IPS-NIHi11 (cell line): ENCODE results near the gene C9orf43.
A peak's percentile ranks its signal among the peaks of the same experiment; 100 is the strongest.
"Not testable (repeated sequence)": the region's sequence is repeated elsewhere in the genome, so short reads cannot be mapped to it uniquely, and the experiment has no call there.

Source experiments
- DNase-seq: peaks from one replicate; pipeline ENCODE4 v3.0.0; 2012; ENCODE audit warnings: mixed read lengths, low spot score

C9orf43 gene

DNA sequence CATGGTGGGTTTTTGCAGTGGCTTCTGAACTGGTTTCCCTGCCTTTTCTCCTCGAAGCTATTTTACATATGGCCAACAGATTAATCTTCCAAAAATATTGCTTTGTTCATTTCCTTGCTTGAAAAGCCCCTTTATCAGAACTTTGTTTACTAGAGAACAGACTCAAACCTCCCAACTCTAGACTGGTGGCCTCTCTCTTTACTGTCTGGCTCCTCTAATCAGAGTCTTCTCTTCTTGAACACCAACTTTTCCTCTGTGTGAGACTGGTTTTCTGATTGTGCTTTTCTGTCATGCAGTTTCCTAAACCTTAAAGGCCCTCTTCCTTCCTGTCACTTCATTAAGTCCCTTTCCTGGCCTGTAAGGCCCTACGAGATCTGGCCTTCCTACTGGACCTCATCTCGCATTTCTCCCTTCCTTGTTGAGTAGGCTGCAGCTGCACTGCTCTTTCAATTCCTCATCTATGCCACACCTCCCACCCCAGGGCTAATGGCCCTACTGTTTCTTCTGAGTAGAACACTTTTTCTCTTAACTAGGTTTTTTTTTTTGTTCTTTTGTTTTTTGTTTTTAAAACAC, 5.7 kb downstream of the C9orf43 start:
- DNase-seq: no peak

DNA sequence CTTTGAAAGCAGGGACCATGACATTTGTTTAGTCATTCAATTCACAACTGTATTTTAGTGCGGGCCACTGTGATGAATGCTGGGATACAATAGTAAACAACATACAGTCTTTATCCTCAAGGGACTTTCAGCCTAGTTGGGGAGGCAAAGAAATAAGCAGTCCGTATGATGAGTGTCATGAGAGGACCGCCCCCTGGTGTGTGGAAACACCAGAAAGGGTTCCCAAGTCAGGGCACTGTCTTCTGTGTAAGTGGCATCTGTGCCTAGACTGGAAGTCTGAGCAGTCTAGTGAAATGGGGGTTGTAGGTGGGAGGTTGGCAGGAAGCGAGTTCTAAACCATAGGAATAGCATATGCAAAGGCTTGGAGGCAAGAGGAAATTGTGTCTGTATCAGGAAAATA, 6.8 kb downstream of the C9orf43 start:
- DNase-seq: no peak

GRCh38 chr9:113421726-113422125, 11.2 kb downstream of the C9orf43 start:
- no peak for DNase-seq

- DNase-seq: peak; percentile 11
Measured at GRCh38 chr9:113425072-113425471, 14.5 kb downstream of the C9orf43 start.

DNA sequence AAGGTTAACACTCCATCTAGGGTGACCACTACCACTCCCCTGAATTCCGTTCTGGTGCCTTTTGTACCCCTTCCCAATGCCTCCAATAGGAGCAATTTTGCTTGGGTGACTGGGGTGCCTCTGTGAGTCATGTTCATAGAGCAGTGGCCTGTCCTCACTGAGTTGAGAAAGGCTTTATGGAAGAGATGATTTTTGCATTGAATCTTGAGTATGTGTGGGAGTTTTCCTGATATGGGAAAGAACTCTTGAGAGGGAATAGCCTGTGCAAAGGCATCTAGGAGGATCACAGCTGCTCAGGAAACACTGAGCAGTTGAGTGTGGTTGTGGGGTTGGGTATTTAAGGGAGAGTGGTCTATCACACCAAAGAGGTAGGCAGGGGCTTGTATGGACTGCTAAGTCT, 16.2 kb downstream of the C9orf43 start:
- DNase-seq: no peak

DNA sequence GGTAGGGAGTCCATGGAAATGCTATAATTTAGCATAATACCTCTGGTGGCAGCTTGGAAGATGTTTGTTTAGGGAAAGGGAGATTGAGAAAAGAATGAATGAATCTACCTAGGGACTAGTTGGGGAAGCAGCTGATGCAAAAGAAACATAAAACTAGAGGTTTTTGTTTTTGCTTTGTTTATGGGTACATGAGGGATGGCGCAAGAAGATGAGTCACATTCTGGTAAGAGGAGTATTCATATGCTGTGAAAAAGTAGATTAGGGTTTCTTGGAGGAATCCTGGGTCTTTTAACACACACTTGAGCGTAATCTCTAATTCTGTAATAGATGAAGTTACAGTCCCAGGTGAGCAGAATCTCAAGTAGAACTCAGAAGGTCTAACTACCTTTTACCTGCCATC, 17.1 kb downstream of the C9orf43 start:
- no peak for DNase-seq

GRCh38 chr9:113428062-113428615, 17.6 kb downstream of the C9orf43 start:
- DNase-seq: no peak

DNA sequence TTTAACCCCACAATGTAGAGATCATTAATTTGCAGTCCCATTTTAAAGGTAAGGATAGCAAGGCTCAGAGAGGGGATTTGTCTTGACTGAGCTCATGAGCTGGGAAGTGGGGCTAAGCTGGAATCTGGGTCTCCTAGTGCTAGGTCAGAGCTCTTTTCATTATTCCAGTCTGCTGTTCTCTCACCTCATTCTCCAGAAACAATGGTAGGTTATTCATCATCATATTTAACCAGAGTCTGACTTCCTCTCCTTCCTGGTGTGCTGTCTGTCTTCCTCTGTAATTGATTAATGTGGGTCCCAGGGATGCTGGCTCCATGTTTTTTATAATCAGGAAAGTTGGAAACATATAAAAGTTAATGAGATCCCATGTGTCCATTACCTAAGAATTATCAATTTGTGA, 20.6 kb downstream of the C9orf43 start:
- DNase-seq: no peak

GRCh38 chr9:113436728-113437515, 26.4 kb downstream of the C9orf43 start:
- no peak for DNase-seq

DNA sequence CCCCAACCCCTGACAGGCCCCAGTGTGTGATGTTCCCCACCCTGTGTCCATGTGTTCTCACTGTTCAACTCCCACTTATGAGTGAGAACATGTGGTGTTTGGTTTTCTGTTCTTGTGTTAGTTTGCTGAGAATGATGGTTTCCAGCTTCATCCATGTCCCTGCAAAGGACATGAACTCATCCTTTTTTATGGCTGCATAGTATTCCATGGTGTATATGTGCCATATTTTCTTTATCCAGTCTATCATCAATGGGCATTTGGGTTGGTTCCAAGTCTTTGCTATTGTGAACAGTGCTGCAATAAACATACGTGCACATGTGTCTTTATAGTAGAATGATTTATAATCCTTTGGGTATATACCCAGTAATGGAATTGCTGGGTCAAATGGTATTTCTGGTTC, 27.2 kb downstream of the C9orf43 start:
- not testable (repeated sequence) for DNase-seq

GRCh38 chr9:113444736-113445135, 34.2 kb downstream of the C9orf43 start:
- DNase-seq: no peak

GRCh38 chr9:113446323-113446740, 35.8 kb downstream of the C9orf43 start:
- DNase-seq: peak; percentile 65

DNA sequence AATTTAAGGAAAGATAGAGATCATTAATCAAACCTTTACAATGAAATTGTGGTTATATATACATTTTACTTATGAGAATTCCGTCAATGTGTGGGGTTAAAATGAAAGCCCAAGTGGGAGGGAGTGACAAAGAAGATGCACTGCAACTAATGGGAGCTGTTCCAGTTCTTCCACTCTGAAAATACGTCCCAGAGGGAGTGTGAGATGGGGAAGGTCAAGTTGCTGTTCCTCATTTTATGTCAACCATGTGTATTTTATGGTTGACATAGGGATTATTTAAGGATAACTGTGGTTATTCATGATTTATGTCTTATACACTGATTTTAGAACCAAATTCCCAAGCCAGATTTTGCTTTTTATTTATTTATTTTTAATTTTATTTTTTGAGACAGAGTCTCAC, 38.8 kb downstream of the C9orf43 start:
- DNase-seq: peak; percentile 1

DNA sequence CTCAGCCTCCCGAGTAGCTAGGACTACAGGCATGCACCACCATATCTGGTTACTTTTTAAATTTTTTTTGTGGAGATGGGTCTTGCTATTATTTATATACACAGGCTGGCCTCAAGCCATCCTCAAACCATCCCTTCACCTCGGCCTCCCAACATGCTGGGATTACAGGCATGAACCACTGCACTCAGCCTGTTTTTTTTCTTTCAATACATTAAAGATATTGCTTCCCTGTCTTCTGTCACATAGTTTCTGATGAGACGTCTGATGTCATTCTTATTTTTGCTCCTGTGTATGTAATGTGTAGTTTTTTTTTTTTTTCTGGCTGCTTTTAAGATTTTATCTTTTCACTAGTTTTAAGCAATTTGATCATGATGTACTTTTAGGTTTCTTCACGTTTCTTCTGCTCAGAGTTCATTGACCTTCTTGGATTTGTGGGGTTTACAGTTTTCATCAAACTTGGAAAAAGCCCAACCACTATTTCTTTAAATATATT, 41.6 kb downstream of the C9orf43 start:
- DNase-seq: no peak

DNA sequence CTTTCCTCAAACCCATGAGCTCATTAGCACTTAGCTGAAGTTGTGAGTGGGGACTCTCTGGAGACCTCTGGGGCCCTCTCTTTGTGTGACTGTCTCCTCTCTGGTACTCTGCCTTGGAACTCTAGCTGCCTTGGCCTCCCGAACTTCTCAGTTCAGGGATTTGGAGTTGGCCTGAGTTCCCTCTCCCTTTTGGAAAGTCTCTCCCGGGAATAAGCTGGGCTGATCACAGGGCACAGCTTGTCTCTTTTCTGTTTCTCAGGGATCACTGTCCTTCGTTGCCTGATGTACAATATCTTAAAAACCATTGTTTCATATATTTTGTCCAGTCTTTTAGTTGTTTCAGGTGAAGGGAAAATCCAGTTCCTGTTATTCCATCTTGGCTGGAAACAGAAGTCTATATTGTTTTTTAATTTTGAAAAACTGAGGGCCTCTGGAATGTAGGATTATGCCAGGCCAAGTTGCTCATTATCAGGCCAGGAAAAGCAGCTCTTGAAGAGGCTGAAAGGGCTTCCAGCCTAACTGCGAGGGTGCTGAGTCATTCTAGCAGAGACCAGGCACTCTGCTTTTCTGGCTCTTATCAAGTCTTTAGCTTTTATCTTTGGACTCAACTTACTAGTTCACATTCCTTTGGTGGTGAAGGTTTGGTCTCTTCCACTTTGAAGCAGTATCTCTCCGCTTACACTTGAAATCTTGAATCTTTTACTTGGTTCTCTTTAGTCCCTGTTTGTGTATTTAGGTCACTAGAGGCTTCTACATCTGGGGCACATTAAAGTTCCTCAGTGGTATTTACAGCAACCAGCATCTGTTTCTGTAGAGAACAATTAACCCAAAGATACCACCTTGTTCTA, 44.6 kb downstream of the C9orf43 start:
- peak; percentile 29 for DNase-seq

- no peak for DNase-seq
Measured at GRCh38 chr9:113456235-113456634, 45.7 kb downstream of the C9orf43 start.

DNA sequence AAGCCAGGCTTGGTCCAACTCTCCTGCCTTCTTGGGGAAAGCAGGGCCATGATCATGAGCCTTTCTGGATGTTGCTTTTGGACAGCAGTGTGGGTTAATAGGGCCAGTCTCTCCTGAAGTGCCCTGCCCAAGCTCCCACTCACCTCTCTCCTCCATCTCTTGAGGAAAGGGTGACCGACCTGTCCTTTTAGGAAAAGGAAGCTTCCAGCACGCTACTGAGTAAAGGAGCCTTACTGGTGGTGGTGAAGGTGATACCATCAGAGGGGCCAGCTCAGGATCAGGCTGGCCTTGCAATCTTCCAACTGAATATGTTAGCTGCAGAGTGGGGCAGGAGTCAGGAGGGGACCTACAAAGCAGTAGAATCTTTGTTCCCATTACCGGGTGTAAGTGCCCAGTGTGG, 50.7 kb downstream of the C9orf43 start:
- no peak for DNase-seq

GRCh38 chr9:113461943-113462342, 51.4 kb downstream of the C9orf43 start:
- no peak for DNase-seq

DNA sequence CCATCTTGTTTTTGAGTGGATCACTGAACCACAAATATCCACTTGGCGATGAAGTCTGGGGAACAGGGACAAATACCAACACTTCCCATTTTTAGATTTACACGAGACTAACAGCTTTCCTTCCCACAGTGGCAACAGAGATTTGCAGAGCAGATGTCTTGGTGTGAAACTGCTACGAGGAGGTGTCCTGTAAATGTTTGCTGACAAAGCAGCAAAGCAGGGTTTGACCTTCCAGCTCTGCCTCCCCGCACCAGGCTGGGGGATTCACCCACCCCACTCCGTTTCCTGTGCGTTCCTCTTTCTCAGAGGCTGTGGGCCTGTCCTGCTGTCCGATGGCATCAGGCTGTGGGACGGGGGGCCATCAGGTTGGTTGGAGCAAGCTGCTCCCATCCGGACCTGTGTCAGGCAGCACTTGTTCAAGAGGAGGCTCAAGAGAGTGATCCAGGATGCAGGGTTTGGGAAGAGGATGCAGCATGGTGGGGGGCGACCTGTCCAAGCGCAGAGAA, 52.3 kb downstream of the C9orf43 start:
- DNase-seq: peak; percentile 20

DNA sequence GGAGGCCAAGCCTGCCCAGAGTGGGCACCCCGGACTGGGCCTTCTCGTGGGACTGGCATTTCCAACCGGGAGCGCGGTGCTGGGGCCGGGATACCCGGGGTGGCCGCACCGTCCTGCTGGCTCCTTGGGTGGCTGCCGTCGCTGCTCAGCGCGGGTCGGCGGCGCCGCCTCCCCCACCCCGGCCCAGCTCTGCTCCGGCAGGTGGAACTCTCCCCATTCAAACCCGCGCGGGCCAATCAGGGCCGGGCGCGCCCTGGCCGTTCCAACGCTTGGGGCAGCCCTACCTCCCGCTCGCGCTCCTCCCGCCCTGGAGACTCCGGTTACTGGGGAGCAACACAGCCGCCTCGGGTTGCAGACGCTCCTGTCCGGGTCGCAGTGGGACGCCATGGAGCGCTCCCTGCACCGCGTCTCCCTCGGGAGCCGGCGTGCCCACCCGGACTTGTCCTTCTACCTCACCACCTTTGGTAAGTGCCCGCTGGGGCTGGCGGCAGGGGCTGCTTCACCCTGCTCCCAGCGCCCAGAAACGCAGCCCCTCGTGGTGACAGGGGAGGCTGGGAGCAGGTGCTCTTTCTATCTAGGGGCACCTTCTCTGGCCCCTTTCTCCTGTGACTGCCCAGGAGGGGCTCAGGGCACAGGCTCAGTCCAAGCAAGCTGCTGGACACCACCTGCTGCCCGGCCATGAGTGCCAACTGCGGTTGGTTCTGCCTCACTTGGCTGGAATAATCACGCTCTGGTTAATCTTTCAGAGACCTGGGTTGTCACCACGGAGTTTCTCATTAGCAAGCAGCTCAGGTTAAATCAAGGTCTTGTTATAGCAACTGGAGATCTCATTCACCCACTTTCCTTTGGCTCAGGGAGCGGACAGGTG, 53.1 kb downstream of the C9orf43 start, which contains the start of gene RGS3:
Gene RGS3, plus strand, starts transcription at position 310 of the 868 bp plus-strand sequence. Its CDS starts 76 bp downstream, at position 386.
- DNase-seq: peak; percentile 96

GRCh38 chr9:113464286-113464660, 53.7 kb downstream of the C9orf43 start:
- DNase-seq: no peak
